ENCODE results near the gene ZNF653. TPM values are rescaled to one million over a fixed set of nuclear protein-coding genes. Genes with fewer than 3 reads are reported as not detected.

The ZNF653 gene
- total and polyA plus RNA-seq, 9 of the 15 experiments (the other 6 are each of a cell fraction or from before 2014, with no cell fraction given), result 1.6 to 8.0 (median 4.2) TPM; not detected in 2

DNA sequence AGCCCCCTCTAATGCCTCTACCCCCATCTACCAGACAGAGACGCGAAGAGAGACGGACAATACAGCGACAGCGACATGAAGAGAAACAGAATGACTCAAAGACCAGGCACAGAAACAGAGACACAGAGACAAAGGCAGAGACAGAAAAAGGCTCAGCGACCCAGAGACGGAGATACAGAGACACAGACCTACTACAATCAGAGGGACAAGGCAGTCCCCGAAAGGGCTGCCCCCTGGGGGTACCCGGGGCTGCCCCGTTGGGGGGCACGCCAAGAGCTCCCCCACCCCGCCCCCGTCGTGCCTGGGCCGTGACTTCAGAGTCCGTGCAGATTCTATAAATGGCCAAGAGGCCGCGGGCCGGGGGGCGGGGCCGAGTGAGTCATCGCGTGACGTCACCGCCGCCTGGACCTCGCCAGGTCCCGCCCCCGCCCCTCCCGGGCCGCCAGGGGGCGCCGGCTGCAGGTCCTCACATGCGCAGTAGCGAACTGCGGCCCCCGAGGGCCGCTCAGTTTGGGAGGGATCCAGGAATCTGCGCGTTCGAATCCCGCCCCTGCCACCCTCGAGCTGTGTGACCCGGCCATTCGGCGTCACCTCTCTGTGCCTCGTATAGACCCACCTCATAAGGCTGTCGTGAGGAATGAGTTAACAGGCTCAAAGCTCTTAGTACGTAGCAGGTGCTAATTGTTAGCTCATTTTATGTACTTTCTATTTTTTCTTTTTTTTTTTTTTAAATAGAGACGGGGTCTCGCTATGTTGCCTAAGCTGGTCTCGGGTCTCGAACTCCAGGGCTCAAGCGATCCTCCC, 30.4 kb upstream of the ZNF653 start (continued):
- TF ChIP-seq PRDM10 (IDR thresholded peaks at IDR 0.05; ENCODE audit: partially characterized antibody) (peak; percentile 34), NCOA4 (IDR thresholded peaks at IDR 0.05; ENCODE audit: partially characterized antibody) (no peak), PML (IDR thresholded peaks at IDR 0.05; ENCODE audit: low read length) (no peak), ZNF140 (CRISPR knock-in tag; IDR thresholded peaks at IDR 0.05) (no peak), RFX1 (IDR thresholded peaks at IDR 0.05) (no peak), HDAC2 (IDR thresholded peaks at IDR 0.05) (peak; percentile 76), NONO (IDR thresholded peaks at IDR 0.05; ENCODE audit: low read depth in 2 of 2, low read length in 1 of 2) (peak in 1 of 2 experiments; percentile 82; a peak in 2 of 4 replicates), ZZZ3 (IDR thresholded peaks at IDR 0.05) (no peak), POLR2AphosphoS2 (IDR thresholded peaks at IDR 0.05; ENCODE audit: low read length) (no peak), PHF21A (IDR thresholded peaks at IDR 0.05; ENCODE audit: borderline replicate concordance, low read depth) (0 out of 2 replicates have a peak, but pooled peaks have one; percentile 11), ZNF398 (CRISPR knock-in tag; IDR thresholded peaks at IDR 0.05) (no peak), KAT2B (IDR thresholded peaks at IDR 0.05; ENCODE audit: low read depth, low read length) (no peak), RBM14 (IDR thresholded peaks at IDR 0.05; ENCODE audit: borderline replicate concordance, insufficient read depth, low read depth, low read length) (no peak), BRF1 (IDR thresholded peaks at IDR 0.05; ENCODE audit: borderline replicate concordance, extremely low read depth, insufficient read length) (no peak)
- TF ChIP-seq, protein P1, sequence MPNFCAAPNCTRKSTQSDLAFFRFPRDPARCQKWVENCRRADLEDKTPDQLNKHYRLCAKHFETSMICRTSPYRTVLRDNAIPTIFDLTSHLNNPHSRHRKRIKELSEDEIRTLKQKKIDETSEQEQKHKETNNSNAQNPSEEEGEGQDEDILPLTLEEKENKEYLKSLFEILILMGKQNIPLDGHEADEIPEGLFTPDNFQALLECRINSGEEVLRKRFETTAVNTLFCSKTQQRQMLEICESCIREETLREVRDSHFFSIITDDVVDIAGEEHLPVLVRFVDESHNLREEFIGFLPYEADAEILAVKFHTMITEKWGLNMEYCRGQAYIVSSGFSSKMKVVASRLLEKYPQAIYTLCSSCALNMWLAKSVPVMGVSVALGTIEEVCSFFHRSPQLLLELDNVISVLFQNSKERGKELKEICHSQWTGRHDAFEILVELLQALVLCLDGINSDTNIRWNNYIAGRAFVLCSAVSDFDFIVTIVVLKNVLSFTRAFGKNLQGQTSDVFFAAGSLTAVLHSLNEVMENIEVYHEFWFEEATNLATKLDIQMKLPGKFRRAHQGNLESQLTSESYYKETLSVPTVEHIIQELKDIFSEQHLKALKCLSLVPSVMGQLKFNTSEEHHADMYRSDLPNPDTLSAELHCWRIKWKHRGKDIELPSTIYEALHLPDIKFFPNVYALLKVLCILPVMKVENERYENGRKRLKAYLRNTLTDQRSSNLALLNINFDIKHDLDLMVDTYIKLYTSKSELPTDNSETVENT (CRISPR knock-in tag; IDR thresholded peaks at IDR 0.05), result peak; percentile 51
- TF ChIP-seq, protein P2, sequence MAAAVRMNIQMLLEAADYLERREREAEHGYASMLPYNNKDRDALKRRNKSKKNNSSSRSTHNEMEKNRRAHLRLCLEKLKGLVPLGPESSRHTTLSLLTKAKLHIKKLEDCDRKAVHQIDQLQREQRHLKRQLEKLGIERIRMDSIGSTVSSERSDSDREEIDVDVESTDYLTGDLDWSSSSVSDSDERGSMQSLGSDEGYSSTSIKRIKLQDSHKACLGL (CRISPR knock-in tag; IDR thresholded peaks at IDR 0.05; ENCODE audit: borderline replicate concordance, poor library complexity, severe bottlenecking), result no peak
- TF ChIP-seq, protein P3, sequence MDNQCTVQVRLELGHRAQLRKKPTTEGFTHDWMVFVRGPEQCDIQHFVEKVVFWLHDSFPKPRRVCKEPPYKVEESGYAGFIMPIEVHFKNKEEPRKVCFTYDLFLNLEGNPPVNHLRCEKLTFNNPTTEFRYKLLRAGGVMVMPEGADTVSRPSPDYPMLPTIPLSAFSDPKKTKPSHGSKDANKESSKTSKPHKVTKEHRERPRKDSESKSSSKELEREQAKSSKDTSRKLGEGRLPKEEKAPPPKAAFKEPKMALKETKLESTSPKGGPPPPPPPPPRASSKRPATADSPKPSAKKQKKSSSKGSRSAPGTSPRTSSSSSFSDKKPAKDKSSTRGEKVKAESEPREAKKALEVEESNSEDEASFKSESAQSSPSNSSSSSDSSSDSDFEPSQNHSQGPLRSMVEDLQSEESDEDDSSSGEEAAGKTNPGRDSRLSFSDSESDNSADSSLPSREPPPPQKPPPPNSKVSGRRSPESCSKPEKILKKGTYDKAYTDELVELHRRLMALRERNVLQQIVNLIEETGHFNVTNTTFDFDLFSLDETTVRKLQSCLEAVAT (IDR thresholded peaks at IDR 0.05), result peak; percentile 16 to 46; a peak in 2 of 4 replicates

All from K562 (cell line).